ENCODE results near the gene MAP2. TPM values are rescaled to one million over a fixed set of nuclear protein-coding genes. Genes with fewer than 3 reads are reported as not detected.

Gene MAP2
- total RNA-seq, 2 experiments from 2014 or later, result 0.10 TPM; not detected in 1

GRCh38 chr2:209741953-209742352 is 318.1 kb downstream of the MAP2 start:
- no peaks in the 10 kb centered on the region for H3K36me3 ChIP-seq (ENCODE audit: insufficient read depth, low read length)
- no TSS peak for BruUV-seq (replicated peaks)
- no peaks in the 10 kb centered on the region for H3K4me1 ChIP-seq (ENCODE audit: insufficient read depth, low read length, poor library complexity, severe bottlenecking)
- ChIA-PET POLR2A (no interaction called here), CTCF (ENCODE audit: unreplicated experiment) (no interaction called here)
- TF ChIP-seq CTCF (conservative IDR thresholded peaks at IDR 0.05; ENCODE audit: low read length) (no peak), EZH2phosphoT487 (IDR thresholded peaks at IDR 0.05; ENCODE audit: borderline replicate concordance, low read depth, low read length) (no peak)
- H3K79me2 ChIP-seq (ENCODE audit: insufficient read depth, low read depth, low read length), result no peaks in the 10 kb centered on the region
- intact Hi-C loops (cut with micrococcal nuclease; ENCODE audit: unreplicated experiment), result no loop called here
- no peak overlapping the region for H3K4me2 ChIP-seq (ENCODE audit: low read length)
- H4K20me1 ChIP-seq (ENCODE audit: insufficient read depth, low read length), result no peaks in the 10 kb centered on the region
- no peaks in the 10 kb centered on the region for H3K9me3 ChIP-seq (ENCODE audit: low read length)
- H3K4me3 ChIP-seq (ENCODE audit: low read depth, low read length, poor library complexity, severe bottlenecking), result no peak overlapping the region
- no peaks in the 10 kb centered on the region for H3K9me2 ChIP-seq (ENCODE audit: insufficient read depth, low read length)
- no peak overlapping the region for H2AFZ ChIP-seq (ENCODE audit: low read length)
- DNase-seq (ENCODE audit: low spot score), result no peak
- no peak overlapping the region for H3K27ac ChIP-seq (ENCODE audit: low read depth, low read length, poor library complexity, severe bottlenecking)

GRCh38 chr2:209753020-209753419 is 329.2 kb downstream of the MAP2 start:
- POLR2A ChIA-PET, result interaction anchor here (1.6 kb wide), 1 partner anchor 12 kb away, joined by 5 read pairs; no protein-coding TSS in a partner anchor

More at GRCh38 chr2:209753020-209753419, 329.2 kb downstream of the MAP2 start:
- Histone ChIP-seq H3K4me2 (ENCODE audit: low read length) (no peak overlapping the region), H3K36me3 (ENCODE audit: insufficient read depth, low read length) (no peaks in the 10 kb centered on the region), H3K4me3 (ENCODE audit: low read depth, low read length, poor library complexity, severe bottlenecking) (no peak overlapping the region), H4K20me1 (ENCODE audit: insufficient read depth, low read length) (no peaks in the 10 kb centered on the region), H2AFZ (ENCODE audit: low read length) (no peak overlapping the region), H3K9me3 (ENCODE audit: low read length) (no peaks in the 10 kb centered on the region), H3K9me2 (ENCODE audit: insufficient read depth, low read length) (no peaks in the 10 kb centered on the region), H3K27ac (ENCODE audit: low read depth, low read length, poor library complexity, severe bottlenecking) (no peak overlapping the region), H3K79me2 (ENCODE audit: insufficient read depth, low read depth, low read length) (no peaks in the 10 kb centered on the region), H3K4me1 (ENCODE audit: insufficient read depth, low read length, poor library complexity, severe bottlenecking) (no peaks in the 10 kb centered on the region)
- intact Hi-C loops (cut with micrococcal nuclease; ENCODE audit: unreplicated experiment), result no loop called here
- no peak for TF ChIP-seq EZH2phosphoT487 (IDR thresholded peaks at IDR 0.05; ENCODE audit: borderline replicate concordance, low read depth, low read length)
- no peak for TF ChIP-seq CTCF (conservative IDR thresholded peaks at IDR 0.05; ENCODE audit: low read length)
- DNase-seq (ENCODE audit: low spot score), result no peak
- BruUV-seq (replicated peaks), result no TSS peak
- CTCF ChIA-PET (ENCODE audit: unreplicated experiment), result no interaction called here

Measured in OCI-LY7 (cell line).